Neural cell (in vitro differentiated cells): ENCODE results near the gene CLIP3. TPM values are rescaled to one million over a fixed set of nuclear protein-coding genes. Genes with fewer than 3 reads are reported as not detected.

Experiments used
- H2AFZ ChIP-seq: fragments of 200-600, 300-800 bp; sonication (generic), shearing (Covaris generic); 2 replicates; pipeline ENCODE4 v1.6.0; 2014; ENCODE audit warnings: low read depth, mild to moderate bottlenecking, antibody characterized with exemption, low read length, moderate library complexity
- H3F3A ChIP-seq: fragments of 200-600 bp; shearing (Covaris generic); 2 replicates; pipeline ENCODE4 v1.6.1; 2016; ENCODE audit warnings: mild to moderate bottlenecking, moderate library complexity, mixed read lengths, antibody characterized with exemption, low read length; ENCODE audit not compliant: insufficient read depth, poor library complexity, severe bottlenecking
- H3K27ac ChIP-seq: fragments of 200-600, 300-800 bp; sonication (generic), shearing (Covaris generic); 2 replicates; pipeline ENCODE4 v1.5.1; 2014; ENCODE audit warnings: mild to moderate bottlenecking, low read length, moderate library complexity
- H3K27me3 ChIP-seq: fragments of 300-800, 200-600 bp; sonication (generic), shearing (Covaris generic); 2 replicates; pipeline ENCODE4 v1.6.0; 2014; ENCODE audit warnings: mild to moderate bottlenecking, low read depth, low read length, moderate library complexity; ENCODE audit not compliant: insufficient read depth
- H3K36me3 ChIP-seq: fragments of 300-800, 200-600 bp; sonication (generic), shearing (Covaris generic); 2 replicates; pipeline ENCODE4 v1.5.1; 2014; ENCODE audit warnings: mild to moderate bottlenecking, antibody characterized with exemption, low read length, moderate library complexity; ENCODE audit not compliant: insufficient read depth
- H3K4me2 ChIP-seq: fragments of 300-800, 200-600 bp; sonication (generic), shearing (Covaris generic); 2 replicates; pipeline ENCODE4 v1.6.0; 2014; ENCODE audit warnings: mild to moderate bottlenecking, low read length
- H3K4me3 ChIP-seq: fragments of 300-800, 200-600 bp; sonication (generic), shearing (Covaris generic); 2 replicates; pipeline ENCODE4 v1.5.1; 2014; ENCODE audit warnings: mild to moderate bottlenecking, low read length, moderate library complexity
- H3K79me2 ChIP-seq: fragments of 200-600 bp; shearing (Covaris generic); replicated peaks from 2 replicates; pipeline ENCODE4 v1.6.0; 2014; ENCODE audit warnings: mild to moderate bottlenecking, low read length, moderate library complexity; ENCODE audit not compliant: insufficient read depth
- H3K9ac ChIP-seq: fragments of 300-800, 200-600 bp; sonication (generic), shearing (Covaris generic); 2 replicates; pipeline ENCODE4 v1.6.1; 2016; ENCODE audit warnings: mild to moderate bottlenecking, low read length, mixed read lengths
- H3K9me2 ChIP-seq: fragments of 200-600 bp; shearing (Covaris generic); 2 replicates; pipeline ENCODE4 v1.6.1; 2016; ENCODE audit warnings: mild to moderate bottlenecking, low read length, mixed read lengths; ENCODE audit not compliant: insufficient read depth
- H3K9me3 ChIP-seq: fragments of 200-600, 300-800 bp; sonication (generic), shearing (Covaris generic); 2 replicates; pipeline ENCODE4 v1.6.1; 2016; ENCODE audit warnings: mild to moderate bottlenecking, mixed run types, low read length, moderate library complexity, mixed read lengths
- H4K20me1 ChIP-seq: fragments of 200-600 bp; shearing (Covaris generic); 2 replicates; pipeline ENCODE4 v1.6.1; 2016; ENCODE audit warnings: mild to moderate bottlenecking, mixed run types; ENCODE audit not compliant: insufficient read depth
- EP300 ChIP-seq: fragments of 450-650 bp; conservative IDR thresholded peaks from 2 replicates; pipeline ENCODE4 v1.6.1; 2014; ENCODE audit warnings: antibody characterized with exemption, mild to moderate bottlenecking, moderate library complexity; ENCODE audit not compliant: poor library complexity, severe bottlenecking
- EZH2 ChIP-seq: fragments of 200-600, 300-800 bp; shearing (Covaris generic), sonication (generic); IDR thresholded peaks from 2 replicates; pipeline ENCODE4 v1.6.1; 2014; ENCODE audit warnings: antibody characterized with exemption, low read length, borderline replicate concordance, mild to moderate bottlenecking; ENCODE audit not compliant: insufficient read depth, poor library complexity, severe bottlenecking
- MXI1 ChIP-seq: fragments of 450-650 bp; conservative IDR thresholded peaks from 2 replicates; pipeline ENCODE4 v1.6.1; 2014; ENCODE audit warnings: antibody characterized with exemption, mild to moderate bottlenecking; ENCODE audit not compliant: poor library complexity, severe bottlenecking
- POLR2AphosphoS5 ChIP-seq: IDR thresholded peaks from 2 replicates; pipeline ENCODE4 v1.6.1; 2012
- RAD21 ChIP-seq: fragments of 450-650 bp; conservative IDR thresholded peaks from 2 replicates; pipeline ENCODE4 v1.6.1; 2014; ENCODE audit warnings: antibody characterized with exemption, mild to moderate bottlenecking, moderate library complexity
- SMC3 ChIP-seq: fragments of 450-650 bp; conservative IDR thresholded peaks from 2 replicates; pipeline ENCODE4 v1.6.1; 2014; ENCODE audit warnings: antibody characterized with exemption, mild to moderate bottlenecking, moderate library complexity; ENCODE audit not compliant: poor library complexity
- TAF1 ChIP-seq: IDR thresholded peaks from 2 replicates; pipeline ENCODE4 v1.6.1; 2012; ENCODE audit warnings: low read depth
- polyA plus RNA-seq: library from polyadenylated mRNA; depleted of rRNA; stranded (reverse); fragments of >200 nt; gene quantifications from 2 replicates; pipeline ENCODE4 v1.2.3, GENCODE V29; 2014
- TF ChIP-seq, protein P1 (sequence below): IDR thresholded peaks from 2 replicates; pipeline ENCODE4 v1.6.1; 2012; ENCODE audit warnings: borderline replicate concordance
- TF ChIP-seq, protein P2 (sequence below): fragments of 450-650 bp; IDR thresholded peaks from 2 replicates; pipeline ENCODE4 v1.5.1; 2014; ENCODE audit warnings: antibody characterized with exemption, mild to moderate bottlenecking, moderate library complexity; ENCODE audit not compliant: poor library complexity, severe bottlenecking

Gene CLIP3
- polyA plus RNA-seq, 1 donor from 2014 or later = 5.6 TPM

DNA sequence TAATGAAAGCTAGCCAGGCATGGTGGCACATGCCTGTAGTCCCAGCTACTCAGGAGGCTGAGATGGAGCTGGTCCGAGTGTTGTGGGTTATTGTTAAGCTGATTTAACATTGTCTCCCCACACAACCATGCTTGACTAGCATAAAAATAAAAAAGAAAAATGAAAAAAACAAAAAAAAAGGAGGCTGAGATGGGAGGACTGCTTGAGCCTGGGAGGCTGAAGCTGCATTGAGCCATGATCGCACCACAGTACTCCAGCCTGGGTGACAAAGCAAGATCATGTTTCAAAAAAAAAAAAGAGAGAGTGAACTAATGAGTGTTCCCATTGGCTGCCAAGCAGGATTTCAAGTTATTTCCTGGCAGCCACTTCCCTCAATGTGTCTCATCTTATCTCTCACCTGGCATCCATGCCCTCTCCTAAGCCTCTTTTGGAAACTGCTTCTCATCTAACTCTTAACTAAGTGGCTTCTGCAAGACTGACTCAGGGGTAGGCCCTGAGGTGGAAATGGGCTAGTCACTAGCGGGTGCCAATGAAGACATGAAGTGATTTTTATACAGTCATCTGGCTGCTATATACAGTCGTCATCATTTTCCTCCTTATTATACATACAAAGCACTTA is 16.5 kb upstream of the CLIP3 start:
- no peaks in the 10 kb centered on the region for H3K9me2 ChIP-seq
- H3K9ac ChIP-seq = no peak overlapping the region
- H4K20me1 ChIP-seq = no peaks in the 10 kb centered on the region
- no peaks in the 10 kb centered on the region for H3K36me3 ChIP-seq
- no peaks in the 10 kb centered on the region for H3K27me3 ChIP-seq
- H3K4me3 ChIP-seq = no peak overlapping the region
- no peaks in the 10 kb centered on the region for H3K9me3 ChIP-seq
- no peak overlapping the region for H2AFZ ChIP-seq
- H3K79me2 ChIP-seq = no peaks in the 10 kb centered on the region
- no peak for TF ChIP-seq SMC3
- TF ChIP-seq, protein P1, sequence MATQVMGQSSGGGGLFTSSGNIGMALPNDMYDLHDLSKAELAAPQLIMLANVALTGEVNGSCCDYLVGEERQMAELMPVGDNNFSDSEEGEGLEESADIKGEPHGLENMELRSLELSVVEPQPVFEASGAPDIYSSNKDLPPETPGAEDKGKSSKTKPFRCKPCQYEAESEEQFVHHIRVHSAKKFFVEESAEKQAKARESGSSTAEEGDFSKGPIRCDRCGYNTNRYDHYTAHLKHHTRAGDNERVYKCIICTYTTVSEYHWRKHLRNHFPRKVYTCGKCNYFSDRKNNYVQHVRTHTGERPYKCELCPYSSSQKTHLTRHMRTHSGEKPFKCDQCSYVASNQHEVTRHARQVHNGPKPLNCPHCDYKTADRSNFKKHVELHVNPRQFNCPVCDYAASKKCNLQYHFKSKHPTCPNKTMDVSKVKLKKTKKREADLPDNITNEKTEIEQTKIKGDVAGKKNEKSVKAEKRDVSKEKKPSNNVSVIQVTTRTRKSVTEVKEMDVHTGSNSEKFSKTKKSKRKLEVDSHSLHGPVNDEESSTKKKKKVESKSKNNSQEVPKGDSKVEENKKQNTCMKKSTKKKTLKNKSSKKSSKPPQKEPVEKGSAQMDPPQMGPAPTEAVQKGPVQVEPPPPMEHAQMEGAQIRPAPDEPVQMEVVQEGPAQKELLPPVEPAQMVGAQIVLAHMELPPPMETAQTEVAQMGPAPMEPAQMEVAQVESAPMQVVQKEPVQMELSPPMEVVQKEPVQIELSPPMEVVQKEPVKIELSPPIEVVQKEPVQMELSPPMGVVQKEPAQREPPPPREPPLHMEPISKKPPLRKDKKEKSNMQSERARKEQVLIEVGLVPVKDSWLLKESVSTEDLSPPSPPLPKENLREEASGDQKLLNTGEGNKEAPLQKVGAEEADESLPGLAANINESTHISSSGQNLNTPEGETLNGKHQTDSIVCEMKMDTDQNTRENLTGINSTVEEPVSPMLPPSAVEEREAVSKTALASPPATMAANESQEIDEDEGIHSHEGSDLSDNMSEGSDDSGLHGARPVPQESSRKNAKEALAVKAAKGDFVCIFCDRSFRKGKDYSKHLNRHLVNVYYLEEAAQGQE = no peak
- no peak for TF ChIP-seq EZH2
- no peak for TF ChIP-seq EP300
- no peak for TF ChIP-seq POLR2AphosphoS5
- TF ChIP-seq, protein P2, sequence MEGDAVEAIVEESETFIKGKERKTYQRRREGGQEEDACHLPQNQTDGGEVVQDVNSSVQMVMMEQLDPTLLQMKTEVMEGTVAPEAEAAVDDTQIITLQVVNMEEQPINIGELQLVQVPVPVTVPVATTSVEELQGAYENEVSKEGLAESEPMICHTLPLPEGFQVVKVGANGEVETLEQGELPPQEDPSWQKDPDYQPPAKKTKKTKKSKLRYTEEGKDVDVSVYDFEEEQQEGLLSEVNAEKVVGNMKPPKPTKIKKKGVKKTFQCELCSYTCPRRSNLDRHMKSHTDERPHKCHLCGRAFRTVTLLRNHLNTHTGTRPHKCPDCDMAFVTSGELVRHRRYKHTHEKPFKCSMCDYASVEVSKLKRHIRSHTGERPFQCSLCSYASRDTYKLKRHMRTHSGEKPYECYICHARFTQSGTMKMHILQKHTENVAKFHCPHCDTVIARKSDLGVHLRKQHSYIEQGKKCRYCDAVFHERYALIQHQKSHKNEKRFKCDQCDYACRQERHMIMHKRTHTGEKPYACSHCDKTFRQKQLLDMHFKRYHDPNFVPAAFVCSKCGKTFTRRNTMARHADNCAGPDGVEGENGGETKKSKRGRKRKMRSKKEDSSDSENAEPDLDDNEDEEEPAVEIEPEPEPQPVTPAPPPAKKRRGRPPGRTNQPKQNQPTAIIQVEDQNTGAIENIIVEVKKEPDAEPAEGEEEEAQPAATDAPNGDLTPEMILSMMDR = no peak
- no peak for TF ChIP-seq MXI1
- TF ChIP-seq TAF1 = no peak
- no peak for TF ChIP-seq RAD21
- no peak overlapping the region for H3K27ac ChIP-seq
- no peaks in the 10 kb centered on the region for H3F3A ChIP-seq
- no peak overlapping the region for H3K4me2 ChIP-seq

DNA sequence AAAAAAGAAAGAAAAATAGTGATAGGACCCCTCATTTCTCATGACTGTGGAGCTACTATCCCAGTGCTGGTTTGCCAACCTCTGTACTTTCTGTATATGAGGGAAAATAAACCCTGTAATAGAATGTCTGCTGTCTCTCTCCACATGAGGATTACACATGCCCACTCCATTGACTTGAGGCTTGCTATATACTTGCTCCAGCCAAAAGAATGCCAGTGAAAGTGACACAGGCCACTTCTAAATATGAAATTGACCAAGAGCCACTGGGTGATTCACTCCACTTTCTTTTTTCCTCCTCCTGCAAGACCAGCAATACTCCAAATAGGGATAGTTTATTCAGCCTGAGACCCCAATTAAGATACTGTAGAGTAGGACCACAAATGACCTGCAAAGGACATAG is 15.2 kb upstream of the CLIP3 start:
- H3K27ac ChIP-seq = no peak overlapping the region
- H3K4me3 ChIP-seq = no peak overlapping the region
- no peaks in the 10 kb centered on the region for H3K79me2 ChIP-seq
- H3K4me2 ChIP-seq = no peak overlapping the region
- H3K9me3 ChIP-seq = no peaks in the 10 kb centered on the region
- no peak overlapping the region for H3K9ac ChIP-seq
- no peak for TF ChIP-seq EZH2
- no peak overlapping the region for H2AFZ ChIP-seq
- H4K20me1 ChIP-seq = no peaks in the 10 kb centered on the region
- no peaks in the 10 kb centered on the region for H3F3A ChIP-seq
- no peaks in the 10 kb centered on the region for H3K9me2 ChIP-seq
- no peaks in the 10 kb centered on the region for H3K27me3 ChIP-seq
- no peaks in the 10 kb centered on the region for H3K36me3 ChIP-seq
